Left cardiac atrium (tissue), 4 donors: ENCODE results near the gene CCPG1. TPM values are rescaled to one million over a fixed set of nuclear protein-coding genes. Genes with fewer than 3 reads are reported as not detected.

Experiments used
- ATAC-seq, 2 donors: fragments of 200-7000 bp; cut with Tn5 transposase; one replicate each; pipeline ENCODE4 v1.9.1; 2020; ENCODE audit warnings: mild to moderate bottlenecking in 2 of 2, moderate library complexity in 2 of 2
- DNase-seq: peaks from one replicate; pipeline ENCODE4 v3.0.0-alpha.2; 2020
- intact Hi-C, 2 donors: fragments of 100-400 bp; cut with DNase I; formaldehyde crosslinking; loops; one replicate each; pipeline versions ENCODE4 v1.14.1 to v1.15.1; 2022 to 2023
- total RNA-seq, 2 donors: library from RNA; stranded (reverse); fragmentation: NEBNext Ultra II Directional; extraction: Animal tissue kit (Norgen Biotek cat#: 25700); gene quantifications; one replicate each; pipeline ENCODE4 v1.2.1, GENCODE V29; 2021
- donor health status: DM: no; HTN: yes; CAD: no.
- donor health status: DM: no; HTN: yes; CAD: no; lungs with severe emphysema.
- donor health status: DM: yes; HTN: yes; CAD: no.
- donor health status: Dilated cardiomyopathy.

Gene CCPG1
- total RNA-seq, 2 donors from 2014 or later = 69.3 to 81.6 TPM

GRCh38 chr15:55398243-55398642 lies 9.9 kb downstream of the CCPG1 start:
- DNase-seq (no peak), ATAC-seq (no peak)
- intact Hi-C loops = no loop called here

GRCh38 chr15:55394694-55395093 lies 13.5 kb downstream of the CCPG1 start:
- intact Hi-C loops = no loop called here
- no peak for ATAC-seq
- DNase-seq = no peak

GRCh38 chr15:55389264-55389607 lies 18.9 kb downstream of the CCPG1 start:
- no peak for ATAC-seq
- intact Hi-C loops = no loop called here
- no peak for DNase-seq

GRCh38 chr15:55387027-55387426 lies 21.1 kb downstream of the CCPG1 start:
- no peak for DNase-seq
- no peak for ATAC-seq

GRCh38 chr15:55383687-55384086 lies 24.5 kb downstream of the CCPG1 start:
- intact Hi-C loops = no loop called here
- ATAC-seq (no peak), DNase-seq (no peak)

More at GRCh38 chr15:55387027-55387426, 21.1 kb downstream of the CCPG1 start:
- intact Hi-C loops = no loop called here

- intact Hi-C loops = no loop called here
- no peak for DNase-seq
- no peak for ATAC-seq
These were observed 26.6 kb downstream of the CCPG1 start for GRCh38 chr15:55381595-55381994.

GRCh38 chr15:55379095-55379494 lies 29.1 kb downstream of the CCPG1 start:
- DNase-seq (no peak), ATAC-seq (no peak)
- intact Hi-C loops = no loop called here

GRCh38 chr15:55372701-55373440 lies 35.3 kb downstream of the CCPG1 start:
- ATAC-seq (no peak), DNase-seq (no peak)
- intact Hi-C loops = no loop called here

- ATAC-seq = no peak
- intact Hi-C loops = no loop called here
- no peak for DNase-seq
These were observed 41.2 kb downstream of the CCPG1 start for GRCh38 chr15:55366981-55367380.

- intact Hi-C loops = no loop called here
- DNase-seq (no peak), ATAC-seq (no peak)
These were observed 45.5 kb downstream of the CCPG1 start for GRCh38 chr15:55362641-55363040.

- no peak for ATAC-seq
- DNase-seq = no peak
- intact Hi-C loops = no loop called here
These were observed 47.1 kb downstream of the CCPG1 start for GRCh38 chr15:55361048-55361447.

GRCh38 chr15:55360256-55360655 lies 47.9 kb downstream of the CCPG1 start:
- intact Hi-C loops = no loop called here
- ATAC-seq (no peak), DNase-seq (no peak)

GRCh38 chr15:55358471-55358870 lies 49.7 kb downstream of the CCPG1 start:
- no peak for DNase-seq
- ATAC-seq = no peak
- intact Hi-C loops = no loop called here

GRCh38 chr15:55357774-55358173 lies 50.4 kb downstream of the CCPG1 start:
- DNase-seq (no peak), ATAC-seq (no peak)
- intact Hi-C loops = no loop called here

GRCh38 chr15:55356985-55357585 lies 51.1 kb downstream of the CCPG1 start:
- intact Hi-C loops = no loop called here
- DNase-seq (no peak), ATAC-seq (no peak)

GRCh38 chr15:55353025-55353424 lies 55.1 kb downstream of the CCPG1 start:
- intact Hi-C loops = no loop called here
- ATAC-seq (no peak), DNase-seq (no peak)

- no peak for DNase-seq
- ATAC-seq = no peak
- intact Hi-C loops = no loop called here
These were observed 58.9 kb downstream of the CCPG1 start for GRCh38 chr15:55349282-55349681.

- DNase-seq (no peak), ATAC-seq (no peak)
- intact Hi-C loops = no loop called here
These were observed 59.8 kb downstream of the CCPG1 start for GRCh38 chr15:55348281-55348778.

GRCh38 chr15:55344206-55344605 lies 64.0 kb downstream of the CCPG1 start:
- intact Hi-C loops = no loop called here
- ATAC-seq (peak; percentile 51 to 53), DNase-seq (no peak)

- intact Hi-C loops = no loop called here
These were observed 65.0 kb downstream of the CCPG1 start for GRCh38 chr15:55343168-55343567.

GRCh38 chr15:55337160-55337559 lies 71.0 kb downstream of the CCPG1 start:
- DNase-seq = no peak
- no peak for ATAC-seq
- intact Hi-C loops = no loop called here

More at GRCh38 chr15:55343168-55343567, 65.0 kb downstream of the CCPG1 start:
- no peak for ATAC-seq
- DNase-seq = no peak
